NCI-H146 (cell line): ENCODE results near the gene PIP5K1B.
"Not testable (repeated sequence)": the region's sequence is repeated elsewhere in the genome, so short reads cannot be mapped to it uniquely, and the experiment has no call there.

Source experiments
- DNase-seq: peaks from one replicate; lab custom pipeline; 2025; lab: John Stamatoyannopoulos, UW

PIP5K1B gene, protein sequence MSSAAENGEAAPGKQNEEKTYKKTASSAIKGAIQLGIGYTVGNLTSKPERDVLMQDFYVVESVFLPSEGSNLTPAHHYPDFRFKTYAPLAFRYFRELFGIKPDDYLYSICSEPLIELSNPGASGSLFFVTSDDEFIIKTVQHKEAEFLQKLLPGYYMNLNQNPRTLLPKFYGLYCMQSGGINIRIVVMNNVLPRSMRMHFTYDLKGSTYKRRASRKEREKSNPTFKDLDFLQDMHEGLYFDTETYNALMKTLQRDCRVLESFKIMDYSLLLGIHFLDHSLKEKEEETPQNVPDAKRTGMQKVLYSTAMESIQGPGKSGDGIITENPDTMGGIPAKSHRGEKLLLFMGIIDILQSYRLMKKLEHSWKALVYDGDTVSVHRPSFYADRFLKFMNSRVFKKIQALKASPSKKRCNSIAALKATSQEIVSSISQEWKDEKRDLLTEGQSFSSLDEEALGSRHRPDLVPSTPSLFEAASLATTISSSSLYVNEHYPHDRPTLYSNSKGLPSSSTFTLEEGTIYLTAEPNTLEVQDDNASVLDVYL

GRCh38 chr9:68704814-68705530 lies at the start of gene PIP5K1B:
Gene PIP5K1B, plus strand, starts transcription at chr9:68705240. Its CDS starts 117,375 bp downstream, at chr9:68822615.
- DNase-seq, result peak; percentile 84

DNA sequence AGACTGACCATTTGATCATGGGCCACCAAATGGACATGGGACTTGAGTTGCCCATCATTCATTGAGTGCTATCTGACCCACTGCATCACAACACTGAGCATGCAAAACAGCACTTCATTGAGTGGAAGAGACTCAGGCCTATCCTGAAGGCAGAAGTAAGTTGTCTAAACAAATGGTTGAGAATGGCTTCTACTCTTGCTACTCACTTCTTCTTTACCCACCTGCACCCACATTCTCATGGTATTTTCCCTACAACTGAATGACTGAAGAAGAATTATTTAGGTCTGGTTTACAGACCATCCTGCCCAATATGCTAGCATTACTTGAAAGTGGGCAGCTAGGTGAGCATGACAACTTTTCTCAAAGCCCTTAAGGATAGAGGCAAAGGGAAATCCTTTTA lies 41.0 kb upstream of the PIP5K1B start:
- no peak for DNase-seq

DNA sequence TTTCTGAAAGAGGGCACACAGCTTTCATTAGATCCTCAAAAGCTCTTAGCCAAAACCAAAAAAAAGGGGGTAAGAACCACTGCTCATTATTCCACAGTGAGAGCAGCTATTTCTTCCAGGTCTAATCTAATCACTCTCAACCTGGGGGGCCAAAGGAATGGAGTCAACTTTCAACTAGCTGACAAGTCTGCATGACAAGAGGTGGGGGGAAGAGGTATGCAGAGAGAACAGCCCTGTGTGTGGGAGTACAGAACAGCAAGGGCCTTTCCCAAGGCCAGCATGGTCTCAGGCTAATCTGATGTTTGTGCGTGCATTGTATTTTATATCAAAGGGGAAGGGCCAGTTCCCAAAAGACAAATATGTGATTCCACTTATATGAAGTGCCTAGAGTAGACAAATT lies 36.9 kb upstream of the PIP5K1B start:
- no peak for DNase-seq

DNA sequence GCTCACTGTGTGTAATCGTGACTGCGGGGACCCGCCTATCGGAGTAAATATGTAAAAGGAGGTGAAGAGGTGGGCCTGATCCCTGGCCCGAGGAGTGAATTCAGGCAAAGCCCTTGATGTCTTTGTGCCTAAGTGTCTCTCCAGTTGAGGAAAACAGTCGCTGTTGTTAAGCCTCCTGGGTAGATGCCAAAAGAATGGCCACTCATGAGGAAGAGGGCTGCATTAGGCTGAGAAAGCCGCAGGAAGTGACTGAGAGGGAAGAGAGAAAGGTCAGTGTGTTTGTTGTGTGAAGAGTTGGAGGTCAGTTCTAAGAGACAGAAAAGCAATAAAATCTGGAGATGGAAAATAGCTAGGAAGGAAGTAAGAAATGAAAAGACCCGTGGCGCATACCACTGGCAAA lies 35.8 kb upstream of the PIP5K1B start:
- DNase-seq, result no peak

- no peak for DNase-seq
Observed at GRCh38 chr9:68672215-68672614, 32.8 kb upstream of the PIP5K1B start.

DNA sequence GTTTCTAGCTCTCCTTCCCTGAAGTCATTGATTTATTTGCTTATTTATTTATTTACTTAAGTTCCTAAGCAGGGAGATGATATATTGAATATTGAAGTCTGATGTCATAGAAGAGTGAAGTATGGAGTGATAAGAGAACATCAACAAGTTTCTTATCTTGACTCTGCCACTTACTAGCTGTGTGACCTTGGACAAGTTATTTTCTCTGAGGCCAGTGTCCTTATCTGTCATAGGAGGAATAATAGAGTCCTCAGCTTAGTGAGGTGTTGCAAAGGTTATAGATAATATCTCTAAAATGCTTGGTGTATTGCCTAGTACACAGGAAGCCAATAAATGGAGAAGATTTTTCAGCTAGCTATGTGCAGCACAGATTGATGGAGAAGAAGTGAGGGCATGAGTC lies 32.4 kb upstream of the PIP5K1B start:
- DNase-seq, result no peak

DNA sequence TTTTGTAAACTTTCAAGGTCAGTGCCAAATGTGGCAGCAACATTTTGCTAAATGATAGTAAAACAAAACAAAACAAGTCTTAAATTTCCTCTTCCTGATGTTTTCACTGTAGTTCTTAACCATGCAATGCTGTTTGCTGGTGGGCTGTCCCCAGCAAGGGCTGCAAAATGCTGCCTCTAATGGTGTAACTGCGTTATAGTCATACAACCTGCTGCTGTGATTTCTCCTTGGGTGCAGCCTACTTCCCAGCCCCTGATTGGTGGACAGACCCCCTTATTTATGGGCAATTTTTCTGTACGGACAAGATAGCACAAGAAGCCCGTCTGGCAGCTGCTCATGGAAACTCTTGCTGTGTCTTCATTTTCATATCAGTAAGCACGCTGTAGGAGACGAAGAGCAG lies 26.6 kb upstream of the PIP5K1B start:
- DNase-seq, result peak; percentile 24

GRCh38 chr9:68683433-68683832 lies 21.6 kb upstream of the PIP5K1B start:
- DNase-seq, result no peak

GRCh38 chr9:68685213-68685612 lies 19.8 kb upstream of the PIP5K1B start:
- DNase-seq, result peak; percentile 42

DNA sequence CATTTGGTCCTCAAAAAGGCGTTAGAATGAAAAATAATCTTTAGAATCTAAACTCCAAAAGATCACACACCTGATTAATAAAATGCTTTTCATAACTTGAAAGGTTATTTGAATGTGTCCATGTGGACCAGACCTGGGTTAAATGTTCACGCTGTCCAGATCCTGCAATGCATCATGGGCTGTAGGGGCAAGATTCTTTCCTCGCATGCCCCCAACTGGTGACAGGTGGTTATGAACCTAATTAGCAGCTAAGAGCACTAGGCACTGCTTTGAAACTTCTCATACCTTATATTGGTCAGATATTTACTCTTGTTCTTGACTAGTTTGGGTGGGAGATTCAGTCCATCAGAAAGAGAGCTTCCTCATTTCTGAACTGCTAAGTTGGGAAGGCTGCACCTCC lies 19.3 kb upstream of the PIP5K1B start:
- peak; percentile 50 for DNase-seq

DNA sequence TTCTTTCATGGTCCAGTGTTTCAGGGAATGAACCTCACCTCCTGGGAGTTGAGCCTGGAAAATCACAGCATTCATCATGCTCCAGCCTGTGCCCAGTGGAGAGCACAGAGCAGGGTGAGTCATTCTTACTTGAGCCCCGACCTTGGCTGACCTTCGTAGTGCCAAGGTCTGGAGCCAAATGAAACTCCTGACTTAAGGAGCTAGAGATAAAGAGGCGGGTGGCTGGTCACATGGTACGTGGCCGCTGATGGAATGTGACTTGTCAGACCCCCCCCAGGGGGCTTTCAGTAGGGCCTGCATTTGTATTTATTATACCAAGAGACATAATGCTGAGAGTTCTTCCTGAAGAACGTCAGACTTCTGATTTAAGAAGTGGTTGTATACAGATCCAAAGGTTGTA lies 15.0 kb upstream of the PIP5K1B start:
- no peak for DNase-seq

DNA sequence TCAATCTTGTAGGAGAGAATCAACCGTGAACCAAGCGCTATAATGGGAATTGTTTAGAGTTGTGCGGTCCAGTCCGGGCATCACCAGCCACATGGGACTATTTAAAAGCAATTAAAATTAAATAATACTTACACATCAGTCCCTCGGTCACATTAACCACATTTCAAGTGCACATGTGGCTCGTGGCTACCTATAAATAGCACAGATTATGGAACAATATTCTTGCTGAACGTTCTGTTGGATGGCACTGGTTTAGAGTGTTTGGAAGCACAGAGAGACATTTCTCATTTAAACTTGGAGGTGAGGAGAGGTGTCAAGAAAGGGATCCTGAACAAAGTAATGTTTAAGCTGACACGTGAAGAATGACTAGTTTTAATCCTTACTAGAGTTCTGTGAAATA lies 12.5 kb upstream of the PIP5K1B start:
- no peak for DNase-seq

GRCh38 chr9:68694125-68694524 lies 10.9 kb upstream of the PIP5K1B start:
- no peak for DNase-seq

DNA sequence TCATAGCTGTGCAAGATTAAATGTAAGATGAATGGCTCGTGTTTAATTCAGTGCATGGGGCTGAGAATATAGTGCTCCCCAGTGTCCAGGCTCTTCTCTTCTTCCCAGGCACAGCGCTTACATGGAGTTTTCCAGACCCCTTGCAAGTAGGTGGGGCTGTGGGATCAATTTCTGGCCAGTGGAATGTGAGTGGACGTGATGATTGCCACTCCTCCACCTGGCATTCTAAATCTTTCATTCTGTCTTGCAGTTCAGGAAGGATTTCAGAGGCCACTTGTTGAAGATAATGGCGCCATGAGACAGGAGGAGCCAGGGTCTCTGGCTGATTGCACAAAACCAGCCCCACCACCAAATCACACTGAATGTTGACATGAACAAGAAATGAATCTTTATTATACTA lies 7.2 kb upstream of the PIP5K1B start:
- DNase-seq, result no peak

DNA sequence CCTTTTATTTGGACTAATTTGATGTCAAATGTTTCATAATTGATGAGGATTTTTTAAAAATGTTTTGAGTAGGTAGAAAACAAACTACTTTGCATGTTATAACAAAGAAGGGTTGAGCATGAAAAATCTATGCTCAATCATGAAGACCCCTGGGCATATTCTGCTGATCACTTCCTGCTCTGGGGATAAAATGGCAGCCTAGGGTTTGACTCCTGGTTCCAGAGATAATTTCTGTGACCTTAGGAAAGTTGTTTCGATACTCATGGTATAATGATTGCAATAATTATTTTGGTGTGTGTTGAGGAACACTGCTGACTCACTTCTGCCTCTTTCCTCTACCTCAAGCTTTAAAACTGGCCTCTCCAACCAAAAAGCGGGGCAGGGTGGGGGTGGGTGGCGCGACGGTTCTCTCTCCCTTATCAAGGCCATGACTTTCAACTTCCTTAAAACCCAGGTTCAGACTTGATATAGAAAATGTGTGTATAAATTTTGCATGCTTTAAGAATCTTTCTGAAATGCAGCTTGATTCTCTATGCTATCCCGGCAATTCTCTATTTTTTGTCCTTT lies 6.0 kb upstream of the PIP5K1B start:
- no peak for DNase-seq

- not testable (repeated sequence) for DNase-seq
Observed at GRCh38 chr9:68699625-68700024, 5.4 kb upstream of the PIP5K1B start.

DNA sequence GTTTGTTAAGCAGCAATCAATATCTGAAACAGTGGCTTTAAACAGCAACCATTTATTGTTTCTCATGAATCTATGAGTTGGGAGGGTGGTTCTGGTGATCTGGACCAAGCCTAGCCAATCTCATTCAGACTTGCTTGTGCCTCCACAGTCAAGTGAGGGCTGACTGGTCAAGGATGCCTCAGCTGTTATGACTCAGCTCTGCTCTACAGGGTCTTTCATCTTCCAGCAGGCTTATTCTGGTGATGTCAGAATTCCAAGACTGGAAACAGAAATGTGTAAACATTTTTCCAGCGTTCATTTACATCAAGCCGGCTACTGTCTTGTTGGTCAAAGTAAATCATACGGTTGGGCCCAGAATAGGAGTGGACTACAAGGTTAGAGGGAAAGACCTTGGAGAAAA lies 2.5 kb upstream of the PIP5K1B start:
- no peak for DNase-seq

DNA sequence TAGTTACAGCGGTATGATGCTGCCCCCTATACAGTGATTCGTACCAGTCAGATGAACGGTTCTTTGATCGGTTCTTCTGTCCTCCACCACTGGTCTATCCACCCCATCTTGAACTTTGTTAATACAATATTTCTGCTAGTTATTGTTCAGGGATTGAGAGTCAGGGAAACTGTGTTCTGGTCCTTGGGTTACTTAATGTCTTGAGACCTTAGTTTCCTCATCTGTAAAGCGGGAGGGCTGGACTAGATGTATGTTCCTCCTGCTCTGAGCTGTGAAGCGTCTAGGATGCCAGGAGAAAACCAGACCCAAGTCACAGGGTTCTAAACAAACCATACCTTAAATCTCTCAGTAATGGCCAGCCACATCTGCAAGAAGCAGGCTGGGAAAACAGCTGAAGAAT lies 1.4 kb upstream of the PIP5K1B start:
- DNase-seq, result no peak

GRCh38 chr9:68704498-68704813 lies 584 bp upstream of the PIP5K1B start:
- no peak for DNase-seq

- peak; percentile 75 for DNase-seq
Observed at GRCh38 chr9:68705531-68706362, 707 bp downstream of the PIP5K1B start.

DNA sequence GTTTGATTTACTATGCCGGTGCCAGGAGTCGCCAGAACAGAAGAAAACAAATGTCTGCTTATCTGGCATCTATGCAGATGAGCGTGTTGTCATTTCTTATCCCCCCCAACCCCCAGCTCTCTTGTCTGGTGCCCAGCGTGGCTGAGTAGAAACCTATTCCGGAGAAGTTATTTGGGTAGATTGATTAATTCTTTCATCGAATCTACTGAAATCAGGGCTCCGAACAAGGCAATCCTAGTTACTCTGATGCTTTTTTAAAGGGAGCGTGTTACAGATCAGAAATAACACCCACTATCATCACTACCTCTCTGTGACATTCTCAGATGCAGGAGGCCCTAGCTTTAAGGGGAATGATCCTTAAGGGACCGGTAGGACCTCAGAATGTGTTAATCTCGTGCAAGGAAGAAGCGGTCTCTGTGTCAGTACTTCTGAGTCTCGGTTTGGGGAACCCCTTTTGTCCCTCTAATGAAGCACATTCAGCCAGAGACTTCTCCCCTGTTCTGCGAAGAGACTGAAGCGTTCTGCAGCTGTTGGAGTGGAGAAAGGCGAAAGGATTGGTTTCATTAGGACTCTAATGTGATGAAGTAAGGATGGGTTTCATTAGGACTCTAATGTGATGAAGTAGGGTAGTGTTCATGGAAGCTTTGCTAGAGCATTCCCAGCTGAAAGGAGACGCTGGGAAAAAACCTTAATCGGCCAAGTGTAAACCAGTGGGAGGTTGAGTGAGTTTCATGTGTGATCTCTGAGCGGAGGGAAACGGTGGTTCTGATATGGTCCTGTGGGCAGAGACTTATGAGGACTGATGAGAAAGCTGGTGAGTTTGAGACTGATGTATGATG lies 1.5 kb downstream of the PIP5K1B start:
- DNase-seq, result no peak
